Stimulated activated CD4-positive, alpha-beta T cell treated with anti-CD3 and anti-CD28 coated beads, Interleukin-15, amount 100 ng/mL, for 1 hour (primary cell): ENCODE data around the gene KIF3C.
A peak's percentile ranks its signal among the peaks of the same experiment; 100 is the strongest.
"Not testable (repeated sequence)": the region's sequence is repeated elsewhere in the genome, so short reads cannot be mapped to it uniquely, and the experiment has no call there.

Experiments
- DNase-seq, 2 donors: peaks; one replicate each; pipeline ENCODE4 v3.0.0-alpha.2; 2020; ENCODE audit warnings: low read depth in 1 of 2, low spot score in 1 of 2

Gene KIF3C

DNA sequence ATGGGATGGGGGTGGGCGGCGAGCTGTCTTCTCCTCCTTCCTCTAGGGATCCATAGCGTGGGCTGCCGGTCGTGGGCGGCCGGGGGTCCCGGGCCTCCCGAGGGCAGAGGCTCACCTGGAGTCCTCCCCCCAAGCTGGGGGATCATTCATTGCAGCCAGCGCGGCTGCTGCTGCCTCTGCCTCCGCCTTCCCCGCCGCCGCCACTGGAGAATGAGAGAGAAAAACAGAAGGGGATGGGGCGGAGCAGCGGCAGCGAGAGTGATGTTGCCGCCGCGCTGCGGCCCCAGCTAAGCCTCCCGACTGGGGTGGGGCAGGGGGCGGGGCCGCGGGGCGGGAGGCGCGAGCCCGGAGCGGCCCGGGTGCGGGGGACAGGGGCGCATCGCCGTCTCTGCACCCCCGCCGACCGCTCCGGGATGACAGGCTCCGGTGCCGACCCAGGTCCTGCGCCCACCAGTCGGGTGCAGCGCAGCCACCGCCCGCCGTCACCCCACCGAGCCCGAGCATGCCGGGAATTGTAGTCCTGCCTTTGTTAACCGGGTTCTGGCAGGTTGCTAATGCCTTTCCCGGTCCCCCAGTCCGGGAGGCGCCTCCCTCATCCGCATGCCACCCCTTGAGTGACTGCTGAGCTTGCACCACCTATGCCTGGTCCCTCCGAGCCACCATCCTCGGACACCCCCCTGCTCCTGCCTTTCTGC, at the start of gene KIF3C:
Gene KIF3C, minus strand, starts transcription at position 225 of the 695 bp plus-strand sequence. CDS start 580 bp downstream, outside the sequence.
- peak; percentile 33 to 52 for DNase-seq

DNA sequence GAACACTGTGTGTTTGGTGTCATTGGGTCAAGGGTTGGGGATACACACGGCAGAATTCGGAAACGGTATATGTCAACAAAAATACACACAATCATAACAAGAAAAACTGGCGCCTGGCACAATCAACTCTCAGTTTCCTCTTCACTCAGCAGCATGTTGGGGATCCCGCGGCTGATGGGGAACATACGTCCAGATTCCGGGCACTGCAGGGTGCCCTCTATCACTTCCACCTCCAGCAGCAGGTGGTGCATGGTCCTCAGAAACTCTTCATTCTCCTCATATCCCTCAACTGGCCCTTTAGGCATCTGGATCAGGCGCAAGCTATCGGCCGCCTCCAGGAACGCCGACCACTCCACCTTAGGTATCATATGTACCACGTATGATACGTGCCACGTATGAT, 45.8 kb upstream of the KIF3C start:
- not testable (repeated sequence) for DNase-seq

DNA sequence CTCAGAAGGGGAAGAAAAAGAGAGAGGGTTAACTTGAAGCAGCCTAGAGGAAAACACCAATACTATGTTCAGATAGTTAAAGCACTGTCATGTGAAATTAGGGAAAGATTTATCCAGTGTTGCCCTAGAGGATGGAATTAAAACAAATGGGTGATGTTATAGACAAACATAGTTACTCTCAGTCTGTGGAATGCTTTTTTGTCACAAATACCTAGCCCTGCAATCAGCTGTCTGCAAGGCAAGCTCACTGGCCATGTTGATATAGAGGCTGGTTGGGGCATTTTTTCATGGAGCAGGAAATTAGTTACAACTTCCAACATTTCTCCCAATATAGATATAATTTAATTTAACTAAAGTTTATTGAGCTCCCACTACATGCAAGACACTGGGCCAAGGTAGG, 43.2 kb upstream of the KIF3C start:
- no peak for DNase-seq

DNA sequence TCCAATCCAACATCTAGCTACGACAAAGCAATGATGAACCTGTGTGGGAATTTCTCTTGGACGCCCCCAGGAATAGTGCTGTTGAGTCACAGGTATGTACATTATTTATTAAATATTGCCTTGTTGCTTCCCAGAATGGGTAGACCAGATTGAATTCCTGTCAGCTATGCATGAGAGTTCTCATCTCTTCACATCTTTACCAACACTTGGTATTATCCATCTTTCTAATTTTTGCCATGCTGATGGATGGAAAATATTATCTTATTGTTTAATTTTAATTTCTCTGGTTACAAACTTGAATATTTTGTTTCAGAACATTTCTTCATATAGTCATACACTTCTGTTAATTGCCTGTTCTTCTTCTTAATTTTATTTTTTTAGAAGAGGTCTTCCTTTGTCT, 42.0 kb upstream of the KIF3C start:
- no peak for DNase-seq

DNA sequence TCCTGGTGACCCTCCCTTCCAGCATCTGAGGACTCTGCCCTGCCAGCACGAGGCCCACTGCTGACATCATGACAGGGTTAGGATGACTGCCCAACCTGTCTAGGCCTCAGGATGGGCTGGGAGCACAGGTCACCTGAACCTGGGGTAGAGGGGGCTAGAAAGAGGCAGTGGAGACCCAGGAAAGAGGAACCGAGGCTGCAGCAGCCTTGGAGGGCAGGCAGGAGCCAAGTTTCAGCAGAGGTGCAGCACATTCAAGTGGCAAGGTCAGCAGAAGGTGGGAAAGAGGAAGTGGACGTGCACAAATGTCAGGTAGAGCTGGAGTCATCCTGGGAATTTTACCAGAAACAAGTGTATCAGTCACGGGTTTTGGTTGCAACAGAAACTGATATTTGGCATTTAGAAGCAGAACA, 37.9 kb upstream of the KIF3C start:
- DNase-seq: no peak

DNA sequence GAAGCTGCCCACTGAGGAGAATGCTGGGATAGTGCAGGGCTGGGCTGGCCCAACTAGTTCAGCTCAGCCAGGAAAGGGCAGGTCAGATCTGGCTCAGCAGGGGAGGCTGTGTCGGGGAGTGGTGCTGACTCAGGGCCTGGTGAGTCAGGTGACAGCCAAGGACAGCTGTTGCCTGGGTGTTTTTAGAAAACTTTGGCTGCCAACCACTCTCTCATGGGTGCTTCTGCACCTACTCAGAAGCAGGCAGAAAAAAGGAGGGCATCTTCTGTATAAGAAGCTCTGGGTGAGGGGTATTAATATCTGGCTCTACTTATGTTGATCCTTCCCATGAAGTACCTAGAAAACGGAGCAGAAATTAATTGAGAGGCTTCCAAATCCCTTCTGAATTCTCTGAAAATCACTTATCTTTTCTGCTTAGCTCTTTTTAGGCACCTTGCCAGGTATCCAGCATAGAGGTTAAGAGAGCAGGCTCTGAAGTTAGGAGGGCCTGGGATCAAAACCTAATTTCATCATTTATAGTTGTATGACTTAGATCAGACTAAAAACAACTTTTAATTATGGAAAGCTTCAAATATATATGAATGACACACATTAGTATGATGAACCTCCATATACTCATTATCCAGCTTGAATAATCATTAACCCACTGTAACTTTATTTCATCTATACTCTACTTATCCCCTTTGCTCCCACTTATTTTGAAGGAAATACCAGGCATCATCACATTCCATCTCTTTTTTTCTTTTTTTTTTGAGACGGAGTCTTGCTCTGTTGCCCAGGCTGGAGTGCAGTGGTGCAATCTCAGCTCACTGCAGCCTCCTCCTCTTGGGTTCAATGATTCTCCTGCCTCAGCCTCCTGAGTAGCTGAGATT, 36.1 kb upstream of the KIF3C start:
- DNase-seq: peak in 1 of 2 donors; percentile 13

DNA sequence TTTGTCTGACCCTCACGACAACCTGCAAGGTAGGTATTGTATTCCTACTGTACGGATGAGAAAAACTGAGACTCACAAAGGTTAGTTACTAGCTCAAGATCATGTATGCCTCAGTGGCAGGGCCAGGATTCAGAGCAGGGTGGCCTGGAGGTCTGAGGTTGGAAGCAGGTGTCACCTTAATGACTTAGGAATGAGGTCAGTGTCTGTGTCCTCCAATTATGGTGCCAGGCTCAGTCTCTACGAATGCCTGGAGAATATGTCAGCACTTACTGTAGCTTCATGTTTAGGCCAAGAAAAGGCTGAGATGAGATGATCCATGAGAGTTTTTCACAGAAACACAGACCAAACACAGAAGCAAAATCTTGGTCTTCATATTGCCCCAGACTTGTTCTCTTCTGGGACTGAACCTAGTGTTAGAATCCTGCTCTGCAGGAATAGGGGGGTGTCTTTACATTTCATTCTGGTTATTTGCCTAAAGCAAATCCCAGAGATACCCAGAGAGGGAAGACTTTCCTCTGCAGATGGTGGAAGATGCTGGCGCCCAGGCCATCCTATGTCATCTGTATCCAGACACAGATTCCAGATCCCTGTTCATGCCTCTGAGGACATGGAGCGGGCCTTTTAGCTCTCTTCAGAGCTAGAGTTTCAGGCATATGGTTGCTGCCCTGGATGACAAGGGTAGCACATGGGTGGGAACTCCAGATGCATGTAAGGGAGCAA, 35.3 kb upstream of the KIF3C start:
- no peak for DNase-seq

DNA sequence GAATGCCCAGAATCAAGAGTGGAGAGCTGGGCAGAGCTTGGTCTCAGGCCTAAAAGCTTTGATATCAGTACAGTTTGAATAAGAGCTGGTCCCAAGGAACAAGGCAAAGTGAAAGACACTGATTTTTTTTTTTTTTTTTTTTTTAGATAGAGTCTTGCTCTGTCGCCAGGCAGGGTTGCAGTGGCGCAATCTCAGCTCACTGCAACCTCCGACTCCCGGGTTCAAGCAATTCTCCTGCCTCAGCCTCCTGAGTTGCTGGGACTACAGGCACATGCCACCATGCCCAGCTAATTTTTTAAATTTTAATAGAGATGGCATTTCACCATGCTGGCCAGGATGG, 34.4 kb upstream of the KIF3C start:
- DNase-seq: not testable (repeated sequence)

DNA sequence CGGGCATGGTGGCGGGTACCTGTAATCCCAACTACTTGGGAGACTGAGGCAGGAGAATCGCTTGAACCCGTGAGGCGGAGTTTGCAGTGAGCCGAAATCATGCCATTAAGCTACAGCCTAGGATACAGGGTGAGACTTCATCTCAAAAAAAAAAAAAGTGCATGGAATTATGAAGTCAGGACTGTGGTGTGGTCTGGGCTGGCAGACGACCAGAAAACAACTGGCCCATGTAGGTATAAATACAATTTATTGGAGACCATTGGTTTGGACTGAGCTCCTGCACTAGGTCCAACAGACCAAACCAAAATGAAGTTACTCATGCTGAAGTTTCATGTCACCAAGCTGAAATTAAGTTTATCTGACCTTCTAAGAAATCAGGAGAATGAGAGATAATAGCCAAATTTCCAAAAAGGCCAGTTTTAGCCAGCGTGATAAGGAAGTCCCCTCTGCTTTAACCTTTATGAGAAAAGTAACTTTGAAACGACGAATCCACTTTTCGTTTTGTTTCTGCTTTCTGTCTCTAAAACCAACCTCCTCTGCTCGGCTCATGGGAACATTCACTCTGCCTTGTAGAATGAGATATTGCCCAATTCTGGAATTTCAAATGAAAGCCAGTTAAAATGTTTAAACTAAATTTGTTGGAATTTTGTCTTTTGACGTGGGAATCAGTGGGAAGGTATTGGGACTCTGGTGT, 33.9 kb upstream of the KIF3C start:
- DNase-seq: no peak

DNA sequence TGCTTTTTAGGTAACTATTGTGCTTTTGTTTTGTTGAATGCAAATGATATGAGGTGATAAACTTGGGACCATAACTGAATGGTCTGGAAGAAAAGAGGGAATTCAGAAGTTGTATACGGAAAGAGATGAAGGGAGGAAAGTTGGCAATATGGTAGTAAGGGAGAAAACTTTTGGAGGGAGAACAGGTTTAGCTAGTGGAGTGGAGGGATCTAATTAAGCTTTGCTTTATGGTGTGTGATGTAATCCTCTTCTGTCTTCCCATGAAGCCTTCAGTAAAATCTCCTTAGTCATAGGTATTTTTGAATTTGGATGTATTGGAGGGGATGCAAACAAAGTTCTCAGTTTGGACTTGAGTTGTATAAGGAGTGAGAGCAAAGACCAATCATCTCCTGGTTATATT, 31.4 kb upstream of the KIF3C start:
- no peak for DNase-seq

DNA sequence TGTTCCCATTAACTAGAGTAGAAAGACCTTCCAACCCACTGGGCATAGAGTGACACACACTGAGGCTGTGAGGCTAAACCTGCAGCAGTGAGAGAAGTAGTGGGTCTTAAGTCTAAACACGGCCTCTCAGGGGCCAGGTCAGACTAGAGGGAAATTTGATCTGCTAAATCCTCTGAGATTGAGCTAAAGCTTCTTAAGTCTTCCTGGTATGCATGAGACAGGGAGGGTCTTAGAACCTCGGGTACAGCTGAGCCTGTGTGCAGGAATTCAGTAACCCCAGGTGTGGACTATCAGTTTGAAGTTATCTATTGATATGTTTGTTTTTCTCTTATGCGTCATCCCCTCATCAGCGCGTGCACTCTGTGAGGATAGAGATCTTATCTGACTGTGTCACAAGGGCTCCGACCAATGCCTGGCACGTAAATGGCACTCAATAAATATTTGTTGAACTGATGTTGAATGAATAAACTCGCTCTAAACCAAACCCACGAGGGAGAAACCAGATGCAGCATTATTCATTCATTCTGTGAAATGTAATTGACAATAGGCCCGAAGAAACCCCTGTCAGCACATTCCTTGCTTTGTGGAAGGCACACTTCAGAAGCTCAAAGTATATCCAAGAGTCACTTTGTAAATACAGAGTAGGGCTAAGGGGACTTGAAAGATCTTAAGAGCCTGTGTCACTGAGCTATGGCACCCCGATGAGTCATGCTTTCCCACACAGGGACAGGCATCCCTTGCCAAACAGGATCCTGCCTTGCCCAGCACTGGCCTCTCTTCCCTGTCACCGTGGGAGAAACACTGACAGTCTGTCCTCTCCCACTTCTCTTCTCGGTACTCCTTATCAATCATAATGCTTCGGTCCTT, 29.9 kb upstream of the KIF3C start:
- DNase-seq: no peak

DNA sequence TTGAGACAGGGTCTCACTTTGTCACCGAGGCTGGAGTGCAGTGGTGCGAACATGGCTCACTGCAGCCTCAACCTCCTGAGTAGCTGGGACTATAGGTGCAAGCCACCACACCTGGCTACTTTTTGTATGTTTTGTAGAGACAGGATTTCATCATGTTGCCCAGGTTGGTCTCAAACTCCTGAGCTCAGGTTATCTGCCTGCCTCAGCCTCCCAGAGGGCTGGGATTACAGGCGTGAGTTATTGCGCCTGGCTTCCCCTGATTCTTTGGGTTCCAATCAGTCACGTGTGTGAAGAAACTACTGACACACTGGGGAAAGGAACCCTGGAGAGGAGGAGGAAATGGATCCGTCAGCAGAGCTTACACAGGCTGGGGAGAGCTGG, 29.3 kb upstream of the KIF3C start:
- DNase-seq: no peak

DNA sequence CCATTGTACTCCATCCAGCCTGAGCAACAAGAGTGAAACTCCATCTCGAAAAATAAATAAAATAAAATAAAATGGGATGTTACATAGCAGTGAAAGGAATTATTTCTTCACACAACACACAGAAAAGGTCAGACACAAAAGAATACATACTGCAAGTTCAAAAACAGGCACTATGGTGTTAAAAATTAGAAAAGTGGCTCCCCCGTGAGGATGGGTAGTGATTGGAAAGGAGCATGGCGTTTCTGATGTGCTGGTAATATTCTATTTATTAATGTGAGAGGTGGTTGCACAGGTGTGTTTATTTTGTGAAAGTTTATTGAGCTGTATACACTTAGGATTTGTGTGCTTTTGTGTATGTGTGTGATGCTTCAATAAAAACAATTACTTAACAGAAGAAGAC, 28.6 kb upstream of the KIF3C start:
- DNase-seq: no peak

DNA sequence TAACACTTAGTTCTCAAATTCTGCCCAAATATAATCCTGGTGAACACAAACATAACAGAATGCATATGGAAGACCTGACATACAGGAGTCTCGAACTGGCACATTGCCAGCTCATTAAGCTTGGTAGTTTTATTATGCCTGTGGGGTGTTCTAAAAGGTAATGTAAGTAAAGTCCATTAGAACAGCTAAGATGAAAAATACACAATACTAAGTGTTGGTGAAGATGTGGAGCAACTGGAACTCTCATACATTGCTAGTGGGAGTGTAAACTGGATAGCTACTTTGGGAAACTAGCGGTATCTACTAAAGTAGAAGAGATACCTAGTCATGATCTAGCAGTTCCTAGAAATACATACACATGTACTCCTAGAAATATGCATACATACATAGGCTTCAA, 27.3 kb upstream of the KIF3C start:
- DNase-seq: no peak

DNA sequence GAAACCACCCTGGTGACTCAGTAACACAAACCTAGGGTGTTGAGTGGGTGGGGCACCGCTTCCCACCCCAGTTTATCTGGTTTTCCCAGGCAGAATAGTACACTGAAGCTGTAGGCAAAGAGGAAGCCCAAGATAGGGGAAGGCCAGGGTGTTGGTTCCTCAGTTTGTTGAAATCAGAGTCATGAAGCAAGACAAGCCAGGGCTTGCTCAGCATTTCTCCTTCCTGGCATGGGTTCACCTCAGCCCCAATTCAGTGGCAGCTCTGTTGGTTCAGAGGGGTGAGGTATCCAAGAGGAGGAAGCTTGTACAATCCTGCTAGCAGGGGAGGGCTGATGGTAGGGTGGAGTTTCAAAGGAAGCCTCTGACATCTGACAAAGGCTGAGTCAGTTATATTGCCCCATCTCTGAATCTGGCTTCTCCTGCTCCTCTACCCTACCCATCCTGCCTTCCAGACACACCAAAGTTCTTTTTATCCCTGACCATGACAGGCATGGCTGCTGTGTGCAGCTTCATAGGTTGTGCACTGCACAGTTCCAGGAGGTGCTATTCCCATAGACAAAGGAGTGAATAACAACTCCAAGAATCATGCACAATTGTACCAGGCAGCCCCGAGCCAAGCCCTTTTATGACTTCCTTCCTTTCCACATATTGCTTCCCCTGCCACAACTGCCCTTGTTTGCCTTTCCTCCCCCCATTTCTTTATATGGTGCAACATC, 26.7 kb upstream of the KIF3C start:
- DNase-seq: no peak

DNA sequence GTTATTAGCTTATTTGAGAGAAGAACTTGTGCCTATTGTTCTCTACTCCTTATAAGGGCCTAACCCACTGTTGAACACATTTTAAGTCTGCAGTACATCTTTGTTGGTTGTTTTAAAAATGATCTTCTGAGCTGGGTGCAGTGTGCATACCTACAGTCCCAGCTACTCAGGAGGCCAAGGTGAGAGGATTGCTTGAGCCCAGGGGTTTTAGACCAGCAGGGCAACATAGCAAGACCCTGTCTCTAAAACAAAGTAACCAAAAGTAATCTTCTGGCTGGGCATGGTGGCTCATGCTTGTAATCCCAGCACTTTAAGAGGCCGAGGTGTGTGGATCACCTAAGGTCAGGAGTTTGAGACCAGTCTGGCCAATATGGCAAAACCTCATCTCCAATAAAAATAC, 25.8 kb upstream of the KIF3C start:
- DNase-seq: no peak

DNA sequence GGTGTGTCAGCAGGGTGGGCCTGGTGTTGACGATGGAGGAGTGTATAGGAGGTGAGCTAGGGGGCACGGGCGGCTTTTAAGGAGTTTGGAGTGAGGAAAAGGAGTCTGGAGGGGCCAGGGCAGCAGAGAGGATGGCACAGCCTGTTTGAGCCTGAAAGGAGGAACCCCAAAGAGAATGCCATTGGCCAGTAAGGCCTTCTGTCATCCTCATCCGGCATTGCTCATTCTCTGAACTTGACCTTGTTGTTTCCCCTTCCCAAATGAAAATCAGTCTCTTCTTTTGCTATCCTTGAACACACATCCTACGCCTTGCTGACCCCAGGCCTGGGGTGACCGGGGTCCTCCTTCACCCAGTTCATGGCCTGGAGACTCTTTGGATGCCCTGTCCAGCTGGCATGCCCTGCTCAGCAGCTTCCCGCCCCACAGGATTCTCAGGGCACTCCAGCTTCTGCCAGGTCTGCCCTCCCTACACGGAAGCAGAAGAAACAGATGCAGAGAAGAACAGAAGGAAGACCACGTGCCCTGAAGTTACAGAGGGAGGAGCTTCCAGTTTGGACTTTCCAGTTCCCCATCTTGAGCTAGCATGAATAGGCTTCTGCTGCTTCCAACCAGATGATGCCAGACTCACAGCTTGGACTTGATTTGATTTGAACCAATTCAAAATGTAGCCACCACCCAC, 20.5 kb upstream of the KIF3C start:
- no peak for DNase-seq

DNA sequence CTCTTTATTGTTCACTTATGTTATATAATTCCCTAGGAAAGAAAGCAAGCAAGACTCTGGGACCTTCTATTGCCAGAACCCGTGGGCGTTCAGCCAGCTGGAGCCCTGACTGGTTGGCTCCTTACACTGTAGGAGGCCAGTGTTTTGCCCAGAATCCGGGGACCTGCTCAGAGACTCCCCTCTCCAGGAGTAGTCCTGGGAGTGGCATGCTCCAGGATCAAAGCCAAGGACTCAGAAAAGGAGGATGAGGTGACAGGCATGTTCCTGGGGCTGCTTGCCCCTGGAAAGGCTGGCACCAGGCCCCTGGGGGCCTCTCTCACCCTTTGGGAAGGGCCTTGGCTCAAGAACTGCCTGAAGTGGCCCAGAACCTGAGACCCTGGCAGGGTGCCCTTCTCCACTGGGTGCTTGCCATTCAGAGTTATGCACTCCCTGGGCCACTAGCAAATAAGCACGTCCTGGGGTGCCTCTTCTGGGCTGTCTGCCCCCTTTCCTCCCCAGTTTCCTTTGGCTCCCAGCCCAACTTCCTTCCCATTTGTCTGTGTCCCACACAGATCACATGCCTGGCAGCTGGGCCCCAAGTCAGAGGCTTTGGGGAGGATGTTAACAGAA, 19.6 kb upstream of the KIF3C start:
- DNase-seq: no peak

DNA sequence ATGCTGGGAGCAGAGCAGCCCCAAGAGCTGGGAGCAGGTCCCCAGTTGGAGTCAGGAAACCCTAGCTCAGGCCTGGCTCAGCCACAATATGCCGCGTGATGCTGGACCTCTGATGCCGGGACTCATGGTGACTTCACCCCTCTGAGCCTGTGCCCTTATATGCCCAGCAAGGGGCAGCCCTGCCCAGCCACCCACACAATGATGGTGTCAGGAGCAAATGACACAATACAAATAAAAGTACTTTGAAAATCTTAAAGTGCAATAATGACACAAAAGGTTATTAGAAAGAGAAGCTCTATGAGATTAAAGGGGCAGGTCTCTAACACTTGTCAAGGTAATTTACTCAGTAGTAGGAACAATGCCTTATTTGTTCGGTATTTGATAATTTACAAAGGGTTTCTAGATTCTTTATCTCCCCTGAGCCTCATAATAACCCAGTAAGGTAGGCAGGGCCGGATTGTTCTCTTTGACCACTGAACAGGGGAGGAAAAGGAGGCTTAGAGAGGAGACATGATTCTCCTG, 18.3 kb upstream of the KIF3C start:
- DNase-seq: no peak
